GM18526 (cell line): ENCODE results near the gene EXOC3.
A peak's percentile ranks its signal among the peaks of the same experiment; 100 is the strongest.

ENCODE experiments used
- POLR2A ChIP-seq: IDR thresholded peaks from 3 replicates; pipeline ENCODE4 v1.6.1; 2011; ENCODE audit not compliant: insufficient read length; ENCODE audit errors: extremely low read depth

EXOC3 gene

GRCh38 chr5:421287-421880, 21.6 kb upstream of the EXOC3 start:
- TF ChIP-seq POLR2A: no peak

GRCh38 chr5:421901-422300, 21.1 kb upstream of the EXOC3 start:
- no peak for TF ChIP-seq POLR2A

- no peak for TF ChIP-seq POLR2A
These were observed 20.4 kb upstream of the EXOC3 start for GRCh38 chr5:422323-423232.

GRCh38 chr5:423233-423565, 19.8 kb upstream of the EXOC3 start:
- TF ChIP-seq POLR2A: no peak

- no peak for TF ChIP-seq POLR2A
These were observed 19.2 kb upstream of the EXOC3 start for GRCh38 chr5:423626-424261.

GRCh38 chr5:424301-425110, 18.5 kb upstream of the EXOC3 start:
- TF ChIP-seq POLR2A: peak; percentile 15

- TF ChIP-seq POLR2A: no peak
These were observed 17.3 kb upstream of the EXOC3 start for GRCh38 chr5:425714-426113.

GRCh38 chr5:426392-426976, 16.5 kb upstream of the EXOC3 start:
- no peak for TF ChIP-seq POLR2A

GRCh38 chr5:427415-428087, 15.4 kb upstream of the EXOC3 start:
- no peak for TF ChIP-seq POLR2A

- no peak for TF ChIP-seq POLR2A
These were observed 14.8 kb upstream of the EXOC3 start for GRCh38 chr5:428219-428618.

- TF ChIP-seq POLR2A: no peak
These were observed 14.1 kb upstream of the EXOC3 start for GRCh38 chr5:428754-429452.

GRCh38 chr5:429453-430188, 13.4 kb upstream of the EXOC3 start:
- no peak for TF ChIP-seq POLR2A

- no peak for TF ChIP-seq POLR2A
These were observed 12.6 kb upstream of the EXOC3 start for GRCh38 chr5:430214-430925.
